ENCODE data around the gene COL5A3. TPM values are rescaled to one million over a fixed set of nuclear protein-coding genes. Genes with fewer than 3 reads are reported as not detected.

The COL5A3 gene
- total RNA-seq, 1 experiment from 2014 or later, result 0.18 TPM

DNA sequence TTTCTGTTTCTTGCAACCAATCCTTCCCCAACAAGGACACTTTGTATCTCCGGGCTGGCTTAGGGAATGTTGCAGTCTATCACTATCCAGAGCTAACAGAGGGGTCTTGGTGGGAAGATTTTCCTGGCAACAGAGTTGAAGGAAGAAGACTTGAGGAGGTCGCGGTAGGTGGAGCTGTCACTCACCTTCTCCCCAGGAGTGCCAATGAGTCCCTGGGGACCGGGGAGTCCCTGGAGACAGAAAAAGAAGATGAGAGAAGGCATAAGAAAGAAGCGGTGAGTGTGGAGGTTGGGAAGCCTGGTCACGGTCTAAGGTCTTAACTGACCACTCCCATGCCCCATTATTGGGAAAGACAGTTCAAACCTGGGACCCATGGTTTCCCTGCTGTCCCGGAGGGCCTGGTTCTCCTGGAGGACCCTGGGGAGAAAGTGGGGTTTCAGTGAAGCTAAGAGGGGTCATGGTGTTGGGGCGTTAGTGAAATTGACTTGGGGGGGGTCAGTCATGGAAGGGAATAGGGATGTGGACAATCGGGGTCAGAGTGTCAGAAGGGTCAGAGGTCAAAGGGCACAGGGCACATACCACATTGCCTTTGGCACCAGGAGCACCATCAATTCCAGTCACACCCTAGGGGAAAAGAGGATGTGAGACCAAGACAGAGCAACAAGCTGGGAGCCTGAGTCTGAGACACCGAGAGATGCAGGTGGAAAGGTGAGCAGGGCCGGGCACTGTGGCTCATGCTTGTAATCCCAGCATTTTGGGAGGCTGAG, 18.7 kb downstream of the COL5A3 start:
- intact Hi-C loops (cut with micrococcal nuclease; ENCODE audit: unreplicated experiment), result no loop called here
- no peak overlapping the region for H3K27ac ChIP-seq (ENCODE audit: low read length)
- no peak for DNase-seq (ENCODE audit: low read depth, low spot score)
- H3K36me3 ChIP-seq (ENCODE audit: control insufficient read depth, insufficient read depth, low read length), result no peaks in the 10 kb centered on the region
- no peaks in the 10 kb centered on the region for H3K9me3 ChIP-seq (ENCODE audit: control insufficient read depth, insufficient read depth, low read depth, low read length)
- CTCF ChIA-PET, result no interaction called here
- no peak overlapping the region for H3K4me3 ChIP-seq (ENCODE audit: low read depth in 2 of 2, low read length in 2 of 2)
- no peaks in the 10 kb centered on the region for H3K27me3 ChIP-seq (ENCODE audit: control insufficient read depth, insufficient read depth, low read length)
- POLR2A ChIA-PET, result no interaction called here
- in situ Hi-C loops (cut with HindIII; ENCODE audit: low pct_unique_long_range_greater_than_20kb, low sequenced_read_pairs), result no loop called here
- no peaks in the 10 kb centered on the region for H3K4me1 ChIP-seq (ENCODE audit: control insufficient read depth, insufficient read depth, low read length)
- TF ChIP-seq, protein P1, sequence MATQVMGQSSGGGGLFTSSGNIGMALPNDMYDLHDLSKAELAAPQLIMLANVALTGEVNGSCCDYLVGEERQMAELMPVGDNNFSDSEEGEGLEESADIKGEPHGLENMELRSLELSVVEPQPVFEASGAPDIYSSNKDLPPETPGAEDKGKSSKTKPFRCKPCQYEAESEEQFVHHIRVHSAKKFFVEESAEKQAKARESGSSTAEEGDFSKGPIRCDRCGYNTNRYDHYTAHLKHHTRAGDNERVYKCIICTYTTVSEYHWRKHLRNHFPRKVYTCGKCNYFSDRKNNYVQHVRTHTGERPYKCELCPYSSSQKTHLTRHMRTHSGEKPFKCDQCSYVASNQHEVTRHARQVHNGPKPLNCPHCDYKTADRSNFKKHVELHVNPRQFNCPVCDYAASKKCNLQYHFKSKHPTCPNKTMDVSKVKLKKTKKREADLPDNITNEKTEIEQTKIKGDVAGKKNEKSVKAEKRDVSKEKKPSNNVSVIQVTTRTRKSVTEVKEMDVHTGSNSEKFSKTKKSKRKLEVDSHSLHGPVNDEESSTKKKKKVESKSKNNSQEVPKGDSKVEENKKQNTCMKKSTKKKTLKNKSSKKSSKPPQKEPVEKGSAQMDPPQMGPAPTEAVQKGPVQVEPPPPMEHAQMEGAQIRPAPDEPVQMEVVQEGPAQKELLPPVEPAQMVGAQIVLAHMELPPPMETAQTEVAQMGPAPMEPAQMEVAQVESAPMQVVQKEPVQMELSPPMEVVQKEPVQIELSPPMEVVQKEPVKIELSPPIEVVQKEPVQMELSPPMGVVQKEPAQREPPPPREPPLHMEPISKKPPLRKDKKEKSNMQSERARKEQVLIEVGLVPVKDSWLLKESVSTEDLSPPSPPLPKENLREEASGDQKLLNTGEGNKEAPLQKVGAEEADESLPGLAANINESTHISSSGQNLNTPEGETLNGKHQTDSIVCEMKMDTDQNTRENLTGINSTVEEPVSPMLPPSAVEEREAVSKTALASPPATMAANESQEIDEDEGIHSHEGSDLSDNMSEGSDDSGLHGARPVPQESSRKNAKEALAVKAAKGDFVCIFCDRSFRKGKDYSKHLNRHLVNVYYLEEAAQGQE (IDR thresholded peaks at IDR 0.05; ENCODE audit: insufficient read depth in 1 of 2, low read depth in 2 of 2, low read length in 1 of 2), result no peak
- TF ChIP-seq TCF7L2 (IDR thresholded peaks at IDR 0.05; ENCODE audit: low read depth, low read length), result no peak
- TF ChIP-seq POLR2AphosphoS5 (IDR thresholded peaks at IDR 0.05; ENCODE audit: low read depth, low read length), result no peak
- TF ChIP-seq, protein P2, sequence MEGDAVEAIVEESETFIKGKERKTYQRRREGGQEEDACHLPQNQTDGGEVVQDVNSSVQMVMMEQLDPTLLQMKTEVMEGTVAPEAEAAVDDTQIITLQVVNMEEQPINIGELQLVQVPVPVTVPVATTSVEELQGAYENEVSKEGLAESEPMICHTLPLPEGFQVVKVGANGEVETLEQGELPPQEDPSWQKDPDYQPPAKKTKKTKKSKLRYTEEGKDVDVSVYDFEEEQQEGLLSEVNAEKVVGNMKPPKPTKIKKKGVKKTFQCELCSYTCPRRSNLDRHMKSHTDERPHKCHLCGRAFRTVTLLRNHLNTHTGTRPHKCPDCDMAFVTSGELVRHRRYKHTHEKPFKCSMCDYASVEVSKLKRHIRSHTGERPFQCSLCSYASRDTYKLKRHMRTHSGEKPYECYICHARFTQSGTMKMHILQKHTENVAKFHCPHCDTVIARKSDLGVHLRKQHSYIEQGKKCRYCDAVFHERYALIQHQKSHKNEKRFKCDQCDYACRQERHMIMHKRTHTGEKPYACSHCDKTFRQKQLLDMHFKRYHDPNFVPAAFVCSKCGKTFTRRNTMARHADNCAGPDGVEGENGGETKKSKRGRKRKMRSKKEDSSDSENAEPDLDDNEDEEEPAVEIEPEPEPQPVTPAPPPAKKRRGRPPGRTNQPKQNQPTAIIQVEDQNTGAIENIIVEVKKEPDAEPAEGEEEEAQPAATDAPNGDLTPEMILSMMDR (IDR thresholded peaks at IDR 0.05), result no peak
- no peak for TF ChIP-seq SIN3A (IDR thresholded peaks at IDR 0.05; ENCODE audit: borderline replicate concordance, insufficient read depth, low read depth, low read length)
- no peak for ATAC-seq
- BruUV-seq (replicated peaks), result no TSS peak

DNA sequence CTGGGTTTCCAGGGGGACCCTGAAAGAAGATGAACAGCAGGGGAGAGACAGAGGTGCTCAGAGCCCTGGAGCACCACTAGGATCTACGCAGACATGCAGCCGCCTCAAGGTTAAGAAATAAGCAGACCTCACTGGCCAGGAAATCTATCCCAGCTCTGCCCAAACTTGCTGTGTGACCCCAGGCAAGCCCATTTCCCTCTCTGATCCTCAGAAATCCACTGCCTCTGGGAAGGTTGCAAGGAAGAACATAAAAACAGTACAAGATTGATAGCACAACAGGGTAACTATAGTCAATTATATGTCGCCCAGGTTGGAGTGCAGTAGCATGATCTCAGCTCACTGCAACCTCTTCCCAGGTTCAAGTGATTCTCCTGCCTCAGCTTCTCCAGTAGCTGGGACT, 20.8 kb downstream of the COL5A3 start:
- DNase-seq (ENCODE audit: low read depth, low spot score) (no peak), ATAC-seq (no peak)
- intact Hi-C loops (cut with micrococcal nuclease; ENCODE audit: unreplicated experiment), result no loop called here
- BruUV-seq (replicated peaks), result no TSS peak
- TF ChIP-seq, protein P2 (IDR thresholded peaks at IDR 0.05), result no peak
- TF ChIP-seq TCF7L2 (IDR thresholded peaks at IDR 0.05; ENCODE audit: low read depth, low read length), result no peak
- TF ChIP-seq, protein P1 (IDR thresholded peaks at IDR 0.05; ENCODE audit: insufficient read depth in 1 of 2, low read depth in 2 of 2, low read length in 1 of 2), result no peak
- no peak for TF ChIP-seq POLR2AphosphoS5 (IDR thresholded peaks at IDR 0.05; ENCODE audit: low read depth, low read length)
- TF ChIP-seq SIN3A (IDR thresholded peaks at IDR 0.05; ENCODE audit: borderline replicate concordance, insufficient read depth, low read depth, low read length), result no peak
- Histone ChIP-seq H3K27ac (ENCODE audit: low read length) (no peak overlapping the region), H3K4me3 (ENCODE audit: low read depth in 2 of 2, low read length in 2 of 2) (no peak overlapping the region), H3K36me3 (ENCODE audit: control insufficient read depth, insufficient read depth, low read length) (no peaks in the 10 kb centered on the region), H3K9me3 (ENCODE audit: control insufficient read depth, insufficient read depth, low read depth, low read length) (no peaks in the 10 kb centered on the region), H3K4me1 (ENCODE audit: control insufficient read depth, insufficient read depth, low read length) (no peaks in the 10 kb centered on the region), H3K27me3 (ENCODE audit: control insufficient read depth, insufficient read depth, low read length) (no peaks in the 10 kb centered on the region)
- ChIA-PET POLR2A (interaction anchor here (0.7 kb wide), 1 partner anchor 1409 kb away, joined by 15 read pairs; no protein-coding TSS in a partner anchor), CTCF (no interaction called here)
- in situ Hi-C loops (cut with HindIII; ENCODE audit: low pct_unique_long_range_greater_than_20kb, low sequenced_read_pairs), result no loop called here

Data from Panc1 (cell line).